ENCODE data around the gene DDX47.

GRCh38 chr12:12790956-12791355 lies 22.2 kb upstream of the DDX47 start:
- no peak for TF ChIP-seq CTCF (IDR thresholded peaks at IDR 0.05)
- no peak for TF ChIP-seq POLR2A (IDR thresholded peaks at IDR 0.05)
- TF ChIP-seq POLR2AphosphoS5 (IDR thresholded peaks at IDR 0.05), result no peak
- no peak for TF ChIP-seq EP300 (IDR thresholded peaks at IDR 0.05)
